Epithelial cell of esophagus (primary cell): ENCODE measurements around the gene TMEM87A.
"Not testable (repeated sequence)": the region's sequence is repeated elsewhere in the genome, so short reads cannot be mapped to it uniquely, and the experiment has no call there.

ENCODE experiments used
- DNase-seq: peaks from one replicate; pipeline ENCODE4 v3.0.0; 2010; ENCODE audit warnings: low read depth
- H3K4me3 ChIP-seq: 2 replicates; pipeline ENCODE4 v1.5.1; 2011; ENCODE audit warnings: mild to moderate bottlenecking, low read length, control low read depth
- TF ChIP-seq, protein P1 (sequence below): IDR thresholded peaks from 2 replicates; pipeline ENCODE4 v1.5.1; 2011; ENCODE audit warnings: low read depth, mild to moderate bottlenecking, low read length, control low read depth, inconsistent platforms; ENCODE audit not compliant: insufficient read depth; ENCODE audit errors: missing control alignments

Gene TMEM87A

DNA sequence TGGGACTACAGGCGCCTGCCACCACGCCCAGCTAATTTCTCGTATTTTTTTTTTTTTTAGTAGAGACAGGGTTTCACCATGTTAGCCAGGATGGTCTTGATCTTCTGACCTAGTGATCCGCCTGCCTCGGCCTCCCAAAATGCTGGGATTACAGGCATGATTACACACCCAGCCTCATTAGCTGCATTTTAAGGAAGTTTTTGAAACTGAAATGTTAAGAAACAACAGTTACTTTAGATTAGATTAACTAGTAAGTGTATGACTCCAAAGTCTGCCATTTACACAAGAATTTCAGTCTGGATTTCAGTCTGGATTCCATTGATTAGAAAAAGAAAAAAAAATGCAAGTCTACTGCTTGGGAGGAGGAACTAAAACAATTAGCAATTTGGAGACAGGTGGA is 40.6 kb downstream of the TMEM87A start:
- TF ChIP-seq, protein P1, sequence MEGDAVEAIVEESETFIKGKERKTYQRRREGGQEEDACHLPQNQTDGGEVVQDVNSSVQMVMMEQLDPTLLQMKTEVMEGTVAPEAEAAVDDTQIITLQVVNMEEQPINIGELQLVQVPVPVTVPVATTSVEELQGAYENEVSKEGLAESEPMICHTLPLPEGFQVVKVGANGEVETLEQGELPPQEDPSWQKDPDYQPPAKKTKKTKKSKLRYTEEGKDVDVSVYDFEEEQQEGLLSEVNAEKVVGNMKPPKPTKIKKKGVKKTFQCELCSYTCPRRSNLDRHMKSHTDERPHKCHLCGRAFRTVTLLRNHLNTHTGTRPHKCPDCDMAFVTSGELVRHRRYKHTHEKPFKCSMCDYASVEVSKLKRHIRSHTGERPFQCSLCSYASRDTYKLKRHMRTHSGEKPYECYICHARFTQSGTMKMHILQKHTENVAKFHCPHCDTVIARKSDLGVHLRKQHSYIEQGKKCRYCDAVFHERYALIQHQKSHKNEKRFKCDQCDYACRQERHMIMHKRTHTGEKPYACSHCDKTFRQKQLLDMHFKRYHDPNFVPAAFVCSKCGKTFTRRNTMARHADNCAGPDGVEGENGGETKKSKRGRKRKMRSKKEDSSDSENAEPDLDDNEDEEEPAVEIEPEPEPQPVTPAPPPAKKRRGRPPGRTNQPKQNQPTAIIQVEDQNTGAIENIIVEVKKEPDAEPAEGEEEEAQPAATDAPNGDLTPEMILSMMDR, result no peak
- no peak for DNase-seq
- no peak overlapping the region for H3K4me3 ChIP-seq

DNA sequence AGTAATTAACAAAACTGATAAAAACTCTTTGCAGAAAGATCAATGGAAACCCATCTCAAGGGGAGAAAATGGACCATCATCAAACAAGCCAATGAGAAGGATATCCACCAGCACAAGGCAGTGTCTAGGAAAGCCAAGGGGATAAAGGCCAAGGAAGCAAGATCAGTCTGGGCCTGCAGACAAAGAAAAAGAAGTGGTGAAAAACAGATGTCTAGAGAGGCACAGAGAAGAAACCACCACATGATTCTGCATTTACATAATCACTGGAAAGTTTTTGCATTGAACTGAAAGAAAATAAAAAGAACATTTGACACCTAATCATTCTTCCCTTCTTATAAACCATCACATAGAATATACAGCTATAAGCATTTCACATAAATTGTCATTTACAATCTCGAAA is 42.1 kb downstream of the TMEM87A start:
- no peak overlapping the region for H3K4me3 ChIP-seq
- no peak for DNase-seq
- TF ChIP-seq, protein P1, result no peak

DNA sequence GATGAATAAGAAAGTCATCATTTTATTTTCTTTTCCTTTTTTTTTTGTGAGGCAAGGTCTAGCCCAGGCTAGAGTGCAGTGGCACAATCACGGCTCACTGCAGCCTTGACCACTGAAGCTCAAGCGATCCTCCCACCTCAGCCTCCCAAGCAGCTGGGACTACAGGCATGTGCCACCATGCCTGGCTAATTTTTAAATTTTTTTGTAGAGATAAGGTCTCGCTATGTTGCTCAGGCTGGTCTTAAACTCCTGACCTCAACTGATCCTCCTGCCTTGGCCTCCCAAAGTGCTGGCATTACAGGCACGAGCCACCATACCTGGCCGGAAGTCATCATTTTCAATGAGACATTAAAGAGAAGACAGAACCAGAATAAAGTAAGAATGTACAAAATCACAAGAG is 44.3 kb downstream of the TMEM87A start:
- H3K4me3 ChIP-seq, DNase-seq: not testable (repeated sequence)

DNA sequence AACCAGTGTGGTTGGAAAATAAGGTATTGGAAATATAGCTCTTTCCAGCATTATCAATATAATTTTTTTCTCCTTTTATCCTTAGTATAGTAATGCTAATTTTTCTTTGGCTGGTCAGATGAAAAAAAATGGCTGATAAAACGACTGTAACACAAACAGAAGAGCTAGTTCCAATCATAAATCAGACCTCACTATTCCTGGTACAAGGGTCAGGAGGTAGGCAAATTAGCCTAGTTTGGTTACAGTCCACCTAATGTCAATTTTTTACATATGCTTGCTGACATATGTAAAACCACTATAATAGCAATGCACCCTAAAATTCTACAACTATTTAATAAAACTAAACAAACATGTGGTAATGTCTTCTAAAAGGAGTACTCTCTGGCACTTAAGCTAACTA is 45.2 kb downstream of the TMEM87A start:
- no peak for DNase-seq
- H3K4me3 ChIP-seq, result no peak overlapping the region
- TF ChIP-seq, protein P1, result no peak

DNA sequence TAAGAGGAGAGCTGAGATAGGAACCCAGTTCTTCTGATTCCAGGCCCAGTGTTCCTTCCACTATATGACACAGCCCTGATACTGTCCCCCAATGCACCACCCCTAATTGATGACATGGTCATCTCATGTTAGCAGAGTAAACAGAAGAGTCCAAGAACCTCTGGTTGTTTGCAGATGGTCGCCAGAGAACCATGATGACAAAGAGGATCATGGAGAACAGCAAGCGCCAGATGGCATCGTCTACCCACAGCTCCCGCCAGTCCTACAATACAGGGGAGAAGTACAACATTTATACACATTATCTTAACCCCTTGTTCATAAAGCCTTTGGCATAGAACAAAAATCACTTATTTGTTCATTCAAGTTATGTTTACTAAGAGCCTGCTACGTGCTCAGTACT is 46.6 kb downstream of the TMEM87A start:
- no peak overlapping the region for H3K4me3 ChIP-seq
- DNase-seq, result no peak
- TF ChIP-seq, protein P1, result no peak

DNA sequence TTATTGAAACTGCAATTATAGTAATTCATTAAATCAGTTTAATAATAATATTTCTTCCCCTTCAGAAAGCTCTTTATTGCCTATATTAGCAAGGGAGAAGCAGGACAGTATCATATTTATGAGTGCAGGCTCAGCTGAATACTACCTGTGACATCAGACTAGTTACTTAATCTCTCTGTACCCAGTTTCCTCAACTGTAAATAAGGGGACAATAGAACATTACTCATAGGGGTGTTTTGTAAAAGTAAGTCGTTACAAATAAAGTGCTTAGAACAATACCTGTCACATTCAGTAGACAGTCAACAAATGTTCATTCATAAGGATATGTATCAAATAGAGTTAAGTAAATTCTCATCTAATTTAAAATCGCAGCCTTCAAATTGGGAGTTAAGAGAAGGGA is 53.0 kb downstream of the TMEM87A start:
- TF ChIP-seq, protein P1, result no peak
- DNase-seq, result peak; percentile 34

DNA sequence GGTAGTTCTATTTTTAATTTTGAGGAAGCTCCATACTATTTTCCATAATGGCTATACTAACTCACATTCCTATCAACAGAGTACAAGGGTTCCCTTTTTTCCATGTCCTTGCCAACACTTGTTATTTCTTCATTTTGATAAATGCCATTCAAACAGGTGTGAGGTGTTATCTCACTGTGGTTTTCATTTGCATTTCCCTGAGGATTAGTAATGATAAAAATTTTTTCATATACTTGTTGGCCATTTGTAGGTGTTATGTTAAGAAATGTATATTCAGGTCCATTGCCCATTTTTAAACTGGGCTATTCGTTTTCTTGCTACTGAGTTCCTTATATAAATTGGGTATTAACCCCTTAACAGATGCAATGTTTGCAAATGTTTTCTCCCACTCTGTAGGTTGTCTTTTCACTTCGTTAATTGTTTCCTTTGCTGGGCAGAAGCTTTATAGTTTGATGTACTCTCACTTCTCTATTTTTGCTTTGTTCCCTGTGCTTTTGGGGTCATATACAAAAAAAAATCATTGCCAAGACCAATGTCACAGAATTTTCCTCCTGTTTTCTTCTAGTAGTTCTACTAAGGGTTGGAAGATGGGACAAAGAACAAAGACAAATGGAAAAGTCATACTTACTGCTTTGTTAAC is 54.2 kb downstream of the TMEM87A start:
- DNase-seq, result no peak
- no peak overlapping the region for H3K4me3 ChIP-seq
- TF ChIP-seq, protein P1, result no peak

More for the DNA sequence above, 53.0 kb downstream of the TMEM87A start:
- H3K4me3 ChIP-seq, result no peak overlapping the region
